HG02840 (cell line): ENCODE data around the gene KLHDC1.
"Not testable (repeated sequence)": the region's sequence is repeated elsewhere in the genome, so short reads cannot be mapped to it uniquely, and the experiment has no call there.

ENCODE experiments used
- ATAC-seq: cut with Tn5 transposase; IDR thresholded peaks from one replicate; pipeline ENCODE4 v1.9.1; 2021; ENCODE audit warnings: mild to moderate bottlenecking, moderate library complexity, moderate number of reproducible peaks; ENCODE audit not compliant: unreplicated experiment, low FRiP score

Gene KLHDC1

GRCh38 chr14:49721733-49722435 lies 29.0 kb downstream of the KLHDC1 start:
- not testable (repeated sequence) for ATAC-seq

- no peak for ATAC-seq
These were observed 34.3 kb downstream of the KLHDC1 start for GRCh38 chr14:49727171-49727570.

GRCh38 chr14:49732896-49733295 lies 40.0 kb downstream of the KLHDC1 start:
- no peak for ATAC-seq

GRCh38 chr14:49733836-49734235 lies 40.9 kb downstream of the KLHDC1 start:
- ATAC-seq: no peak

- ATAC-seq: not testable (repeated sequence)
These were observed 42.7 kb downstream of the KLHDC1 start for GRCh38 chr14:49735669-49736068.

- ATAC-seq: no peak
These were observed 52.3 kb downstream of the KLHDC1 start for GRCh38 chr14:49745191-49745590.

- ATAC-seq: not testable (repeated sequence)
These were observed 53.6 kb downstream of the KLHDC1 start for GRCh38 chr14:49746476-49746875.

- ATAC-seq: no peak
These were observed 61.7 kb downstream of the KLHDC1 start for GRCh38 chr14:49754570-49755097.

GRCh38 chr14:49755378-49755777 lies 62.5 kb downstream of the KLHDC1 start:
- no peak for ATAC-seq

GRCh38 chr14:49761839-49762551 lies 69.1 kb downstream of the KLHDC1 start:
- no peak for ATAC-seq

- no peak for ATAC-seq
These were observed 73.9 kb downstream of the KLHDC1 start for GRCh38 chr14:49766839-49767238.

- ATAC-seq: no peak
These were observed 74.3 kb downstream of the KLHDC1 start for GRCh38 chr14:49767270-49767570.

- peak; percentile 92 for ATAC-seq
These were observed 74.8 kb downstream of the KLHDC1 start, which contains the start of gene KLHDC2 for GRCh38 chr14:49767571-49768300. TSS of gene KLHDC2 (plus strand) at chr14:49768153. CDS start at chr14:49768469, 316 bp downstream.

GRCh38 chr14:49768301-49769121 lies 75.6 kb downstream of the KLHDC1 start:
- peak; percentile 26 for ATAC-seq

- ATAC-seq: no peak
These were observed 76.3 kb downstream of the KLHDC1 start for GRCh38 chr14:49769171-49769570.

- ATAC-seq: no peak
These were observed 76.8 kb downstream of the KLHDC1 start for GRCh38 chr14:49769581-49770211.

GRCh38 chr14:49770212-49770817 lies 77.4 kb downstream of the KLHDC1 start:
- no peak for ATAC-seq

- ATAC-seq: not testable (repeated sequence)
These were observed 78.8 kb downstream of the KLHDC1 start for GRCh38 chr14:49771691-49772090.

- ATAC-seq: no peak
These were observed 81.2 kb downstream of the KLHDC1 start for GRCh38 chr14:49774106-49774505.
